ENCODE measurements around the gene SOBP.
A peak's percentile ranks its signal among the peaks of the same experiment; 100 is the strongest.

The SOBP gene

DNA sequence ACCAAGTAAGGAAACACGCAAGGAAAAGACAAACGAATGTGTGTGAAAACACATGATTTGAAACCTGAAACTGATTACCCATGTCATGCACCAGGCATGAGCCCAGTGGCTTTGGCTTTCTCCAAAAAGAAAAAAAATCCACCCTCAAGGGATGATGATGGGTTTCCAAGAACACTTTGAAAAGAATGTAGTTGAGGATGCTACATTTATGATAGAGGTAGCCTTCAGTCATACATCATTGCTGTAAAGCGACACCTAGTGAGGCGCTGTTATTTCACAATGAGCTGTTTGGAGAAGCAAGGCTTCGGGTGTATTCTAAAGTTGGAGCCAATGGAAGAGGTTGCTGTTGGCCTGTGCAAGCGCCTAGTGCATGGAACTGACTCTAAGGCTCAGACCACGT is 209.3 kb downstream of the SOBP start:
- no peak for DNase-seq

- DNase-seq: no peak
These were observed 209.9 kb downstream of the SOBP start for GRCh38 chr6:107699697-107700325.

DNA sequence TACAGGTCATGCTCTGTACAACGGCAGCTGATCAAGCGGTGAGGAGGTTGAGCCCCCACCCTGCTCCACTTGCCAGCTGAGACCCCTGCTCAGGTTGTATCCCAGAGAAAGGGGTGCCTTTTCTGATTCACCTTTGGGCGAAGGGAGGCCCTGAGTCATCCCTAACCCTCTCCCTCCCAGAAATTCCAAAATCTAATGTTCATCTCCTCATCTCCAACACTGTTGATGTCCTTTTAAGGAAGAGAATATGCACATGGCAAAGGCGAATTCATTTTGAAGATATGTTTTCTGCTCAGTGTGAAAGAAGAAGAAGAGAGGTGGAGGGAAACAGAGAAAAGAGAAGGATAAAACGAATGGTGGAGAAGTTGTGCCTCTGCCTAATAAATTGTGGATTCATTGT is 213.7 kb downstream of the SOBP start:
- DNase-seq: no peak

- DNase-seq: peak; percentile 49
These were observed 214.6 kb downstream of the SOBP start for GRCh38 chr6:107704347-107705013.

DNA sequence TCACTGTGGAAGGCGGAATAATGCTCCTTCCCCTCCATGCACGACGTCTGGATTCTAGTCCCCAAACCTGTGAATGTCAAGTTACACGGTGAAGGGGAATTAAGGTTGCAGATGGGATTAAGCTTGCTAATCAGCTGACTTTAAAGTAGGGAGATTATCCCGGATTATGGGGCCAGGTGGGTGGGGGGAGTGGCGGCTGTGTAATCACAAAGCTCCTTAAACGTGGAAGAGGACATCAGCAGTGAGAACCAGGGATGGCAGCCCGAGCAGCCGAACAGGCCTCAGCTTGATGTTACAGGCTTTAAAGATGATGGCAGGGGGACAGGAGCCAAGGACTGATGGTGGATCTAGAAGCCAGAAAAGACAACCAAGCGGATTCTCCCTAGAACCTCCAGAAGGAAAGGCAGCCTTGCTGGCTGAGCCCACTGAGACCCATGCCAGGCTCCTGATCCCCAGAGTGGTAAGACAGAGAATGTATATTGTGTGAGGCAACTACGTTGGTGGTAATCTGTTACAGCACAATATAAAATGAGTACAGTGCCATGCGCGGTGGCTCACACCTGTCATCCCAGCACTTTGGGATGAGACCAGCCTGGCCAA is 216.7 kb downstream of the SOBP start:
- DNase-seq: no peak

DNA sequence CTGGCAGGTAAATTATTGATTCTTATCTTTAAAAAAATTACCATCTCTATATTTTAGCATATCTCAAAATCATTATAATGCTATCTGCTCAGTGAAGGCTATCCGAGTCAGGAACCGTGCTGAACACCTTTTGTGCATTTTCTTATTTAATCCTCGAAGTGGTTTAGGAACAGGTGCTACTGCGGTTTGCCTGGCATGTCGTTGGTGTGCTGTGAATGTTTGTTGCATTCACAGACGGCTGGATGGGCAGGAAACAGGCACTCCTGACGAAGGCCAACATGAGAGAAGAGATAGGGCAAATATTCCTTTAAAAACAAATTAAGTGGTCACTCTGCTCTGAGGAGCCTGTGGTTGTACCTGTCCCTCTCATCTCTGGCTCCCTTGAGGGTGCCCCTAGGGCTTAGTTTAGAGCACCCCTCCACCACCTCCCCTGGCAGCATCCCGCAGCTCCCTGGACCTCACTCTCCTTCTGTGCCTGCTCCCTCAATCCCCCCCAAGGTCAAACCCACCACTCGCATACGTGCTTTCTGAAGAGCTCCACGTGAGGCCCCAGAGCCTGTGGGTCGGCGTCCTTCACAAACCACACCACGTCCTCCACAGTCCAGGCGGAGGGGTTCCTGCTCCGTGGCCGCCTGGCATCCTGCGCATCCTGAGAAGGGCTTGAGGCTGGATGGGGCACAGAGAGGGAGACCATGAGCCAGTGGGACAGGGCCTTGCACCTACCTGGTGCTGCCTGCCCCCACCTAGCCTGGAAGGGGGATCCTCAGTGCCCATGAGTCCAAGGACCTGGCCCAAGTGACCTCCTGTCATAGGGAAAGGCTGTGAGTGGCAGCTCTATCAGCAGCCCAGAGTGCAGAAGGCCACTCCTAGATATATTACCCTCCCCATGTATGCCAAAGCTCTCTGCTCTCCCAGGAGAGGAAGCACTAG is 217.7 kb downstream of the SOBP start:
- no peak for DNase-seq

DNA sequence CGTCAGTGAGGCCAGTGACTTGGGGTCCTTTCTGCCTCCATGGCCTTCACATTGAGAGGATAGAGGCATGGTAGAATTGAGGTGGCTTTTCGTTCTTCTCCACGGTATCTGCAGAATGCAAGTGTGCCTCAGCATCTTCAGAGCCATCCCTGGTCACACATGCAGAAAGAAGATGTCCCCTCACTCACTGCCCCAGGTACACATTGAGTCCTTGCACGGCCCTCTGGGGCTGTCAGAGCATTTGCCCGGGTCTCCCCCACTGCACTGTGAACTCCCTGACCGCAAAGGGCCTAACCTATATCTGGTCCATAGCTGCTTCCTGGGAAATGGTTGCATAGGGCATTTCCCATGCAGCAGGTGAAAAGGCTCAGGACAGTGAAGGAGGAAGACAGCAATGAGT is 218.5 kb downstream of the SOBP start:
- DNase-seq: no peak

DNA sequence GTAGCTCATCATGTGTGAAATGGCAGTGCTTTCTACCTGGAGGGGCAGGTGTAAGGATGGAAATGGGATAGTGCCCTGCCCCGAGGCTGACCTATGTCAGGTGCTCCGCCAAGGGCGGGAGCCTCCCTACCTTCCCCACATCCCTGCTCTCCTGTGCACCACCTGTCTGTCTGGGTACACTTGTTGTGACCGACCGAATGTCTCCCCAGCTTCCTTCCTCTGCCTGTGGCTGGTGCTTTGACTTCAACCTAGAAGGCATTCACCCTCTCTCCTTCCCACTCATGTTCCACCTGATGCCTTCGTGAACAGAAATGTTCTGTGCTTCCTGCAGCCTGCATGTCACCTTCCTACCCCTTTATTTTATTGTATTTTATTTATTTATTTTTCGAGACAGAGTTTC is 219.4 kb downstream of the SOBP start:
- DNase-seq: no peak

Measured in femur (tissue), 1 donor.